Fibroblast of skin of abdomen (primary cell): ENCODE data around the gene PLSCR5.
A peak's percentile ranks its signal among the peaks of the same experiment; 100 is the strongest.

ENCODE experiments used
- DNase-seq: peaks from one replicate; pipeline ENCODE4 v3.0.0-alpha.2; 2013

Gene PLSCR5

GRCh38 chr3:146585156-146585555 lies 20.0 kb downstream of the PLSCR5 start:
- DNase-seq, result no peak

GRCh38 chr3:146581951-146582467 lies 23.1 kb downstream of the PLSCR5 start:
- DNase-seq, result peak; percentile 4

- DNase-seq, result no peak
Observed at GRCh38 chr3:146581080-146581601, 24.0 kb downstream of the PLSCR5 start.

- peak; percentile 56 for DNase-seq
Observed at GRCh38 chr3:146577662-146578061, 27.5 kb downstream of the PLSCR5 start.

GRCh38 chr3:146575636-146576035 lies 29.5 kb downstream of the PLSCR5 start:
- DNase-seq, result no peak

GRCh38 chr3:146574173-146574572 lies 31.0 kb downstream of the PLSCR5 start:
- DNase-seq, result no peak

GRCh38 chr3:146569314-146569713 lies 35.8 kb downstream of the PLSCR5 start:
- peak; percentile 28 for DNase-seq

DNA sequence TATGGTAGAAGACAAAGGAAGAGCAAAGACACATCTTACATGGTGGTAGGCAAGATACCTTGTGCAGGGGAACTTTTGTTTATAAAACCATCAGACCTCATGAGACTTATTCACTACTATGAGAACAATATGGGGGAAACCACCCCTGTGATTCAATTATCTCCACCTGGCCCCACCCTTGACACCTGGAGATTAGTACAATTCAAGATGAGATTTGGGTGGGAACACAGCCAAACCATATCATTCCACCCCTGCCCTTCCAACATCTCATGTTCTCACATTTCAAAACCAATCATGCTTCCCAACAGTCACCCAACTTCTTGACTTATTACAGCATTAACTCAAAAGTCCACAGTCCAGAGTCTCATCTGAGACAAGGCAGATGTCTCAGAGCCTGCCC lies 39.0 kb downstream of the PLSCR5 start:
- no peak for DNase-seq

- no peak for DNase-seq
Observed at GRCh38 chr3:146561879-146562278, 43.3 kb downstream of the PLSCR5 start.

GRCh38 chr3:146561463-146561862 lies 43.7 kb downstream of the PLSCR5 start:
- no peak for DNase-seq

DNA sequence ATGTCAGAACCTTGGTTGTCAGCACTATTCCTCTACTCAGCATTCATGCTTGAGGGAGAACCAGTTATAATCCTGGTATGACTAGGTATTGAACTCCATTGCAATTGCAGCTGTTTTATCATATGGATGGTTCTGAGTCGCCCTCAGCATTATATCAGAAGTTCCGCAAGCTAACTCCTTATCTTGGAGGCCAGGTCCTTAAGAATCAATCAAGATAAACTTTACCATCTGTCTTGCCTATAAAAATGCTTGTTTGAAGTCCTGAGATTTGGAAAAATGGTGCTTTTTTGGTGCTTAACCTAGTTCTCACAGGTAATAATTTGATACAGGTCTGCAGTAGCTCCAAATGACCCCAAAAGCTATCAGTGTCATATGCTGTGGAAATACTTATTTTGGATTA lies 44.5 kb downstream of the PLSCR5 start:
- no peak for DNase-seq

DNA sequence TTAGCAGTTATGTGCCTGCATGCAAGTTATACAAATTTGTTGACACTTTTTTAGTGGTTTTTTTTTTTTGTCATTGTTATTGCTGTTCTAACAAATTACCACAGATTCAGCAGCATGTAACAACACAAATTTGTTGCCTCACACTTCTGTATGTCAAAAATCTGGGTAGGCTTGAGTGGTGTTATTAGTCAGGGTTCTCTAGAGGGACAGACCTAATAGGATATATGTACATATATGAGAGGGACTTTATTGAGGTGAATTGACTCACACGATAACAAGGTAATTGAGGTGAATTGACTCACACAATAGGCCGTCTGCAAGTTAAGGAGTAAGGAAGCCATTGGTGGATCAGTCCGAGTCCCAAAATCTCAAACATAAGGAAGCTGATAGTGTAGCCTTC lies 45.8 kb downstream of the PLSCR5 start:
- DNase-seq, result no peak

DNA sequence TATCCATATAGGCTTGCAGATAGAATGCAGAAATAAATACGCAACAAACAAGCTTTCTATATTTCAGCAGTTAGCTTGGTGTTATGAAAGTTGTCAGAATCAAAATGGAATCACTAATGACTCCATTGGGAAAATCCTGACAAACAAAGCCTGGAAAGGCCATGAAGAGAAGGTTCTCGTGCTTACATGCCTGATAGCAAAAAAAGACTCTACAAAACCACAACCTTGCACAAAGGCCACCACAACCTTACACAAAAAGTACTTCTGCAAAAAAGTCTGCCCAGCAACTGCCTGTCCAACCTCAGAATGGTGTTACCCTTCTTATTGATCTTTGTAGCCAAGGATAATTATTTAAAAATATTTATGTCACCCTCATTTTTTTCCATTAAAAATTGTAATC lies 46.4 kb downstream of the PLSCR5 start:
- DNase-seq, result no peak

- DNase-seq, result no peak
Observed at GRCh38 chr3:146557745-146558144, 47.4 kb downstream of the PLSCR5 start.

DNA sequence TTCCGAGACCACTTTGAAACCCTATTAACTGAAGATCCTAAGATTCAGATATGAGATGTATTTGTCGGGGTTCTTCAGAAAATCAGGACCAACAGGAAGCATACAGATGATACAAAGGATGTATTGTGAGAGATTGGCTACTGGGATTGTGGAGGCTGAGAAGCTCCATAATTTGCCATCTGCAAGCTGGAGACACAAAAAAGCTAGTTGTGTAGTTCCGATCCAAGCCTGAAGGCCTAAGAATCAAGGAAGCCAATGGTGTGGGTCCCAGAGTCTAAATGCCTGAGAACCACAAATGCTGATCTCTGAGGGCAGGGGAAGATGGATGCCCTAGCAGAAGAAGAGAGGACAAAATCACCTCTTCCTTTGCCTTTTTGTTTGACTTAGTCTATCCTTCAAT lies 49.8 kb downstream of the PLSCR5 start:
- no peak for DNase-seq

DNA sequence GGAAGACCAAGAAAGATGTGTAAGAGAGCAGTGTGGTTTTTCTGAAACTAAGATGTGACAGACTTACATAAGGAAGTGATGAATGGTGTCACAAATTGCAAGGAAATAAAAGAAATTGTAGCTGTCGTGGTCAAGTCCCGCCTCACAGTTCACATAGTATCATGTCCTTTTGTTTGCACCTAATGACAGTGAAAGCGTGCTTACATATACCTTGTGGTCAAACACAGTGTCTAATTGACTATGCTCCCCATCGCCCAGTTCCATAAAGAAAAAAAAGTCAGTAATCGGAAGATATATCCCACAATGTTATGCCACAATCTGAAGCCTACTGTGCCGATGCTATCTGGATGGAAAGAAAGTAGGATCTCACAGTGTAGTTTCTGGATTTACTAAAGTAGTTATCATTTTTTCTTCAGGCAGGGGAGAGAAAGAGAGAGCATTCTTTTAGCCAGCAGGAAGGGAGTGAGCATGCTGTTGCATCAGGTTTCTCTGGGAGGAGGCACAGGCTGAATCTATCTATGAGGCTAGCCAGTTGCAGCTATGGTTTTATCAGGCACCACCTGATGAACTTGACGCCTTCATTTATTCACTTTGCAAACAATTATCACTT lies 50.9 kb downstream of the PLSCR5 start:
- peak; percentile 38 for DNase-seq

GRCh38 chr3:146550743-146551510 lies 54.2 kb downstream of the PLSCR5 start:
- DNase-seq, result peak; percentile 90

GRCh38 chr3:146550070-146550615 lies 55.0 kb downstream of the PLSCR5 start:
- DNase-seq, result no peak

- DNase-seq, result no peak
Observed at GRCh38 chr3:146547235-146547835, 57.8 kb downstream of the PLSCR5 start.

DNA sequence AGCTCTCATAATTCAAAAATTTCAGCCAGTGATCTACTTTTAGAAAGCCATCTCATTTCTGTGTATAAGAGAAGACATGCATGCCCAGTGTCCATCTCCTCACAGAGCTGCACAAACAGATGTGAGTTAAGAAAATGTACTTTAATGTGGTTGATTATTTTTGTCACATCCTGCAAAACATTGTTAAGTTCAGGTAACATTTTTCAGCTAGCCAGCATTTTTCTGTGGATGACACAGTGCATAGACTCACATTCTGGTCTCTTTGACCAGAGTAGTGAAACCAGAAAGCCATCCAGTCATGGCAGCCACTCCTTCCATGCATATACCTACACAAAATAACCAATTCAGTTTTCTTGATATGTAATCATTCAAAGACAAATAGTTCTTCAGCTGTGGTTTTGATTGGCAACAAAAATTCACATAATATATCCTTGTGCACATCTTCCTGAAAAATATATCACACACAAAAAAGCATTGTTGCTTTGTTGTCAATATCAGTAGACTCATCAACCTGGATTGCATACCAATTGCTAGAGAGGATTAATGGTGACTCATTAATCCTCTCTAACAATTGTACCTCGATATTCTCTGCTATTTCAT lies 58.7 kb downstream of the PLSCR5 start:
- DNase-seq, result no peak

DNA sequence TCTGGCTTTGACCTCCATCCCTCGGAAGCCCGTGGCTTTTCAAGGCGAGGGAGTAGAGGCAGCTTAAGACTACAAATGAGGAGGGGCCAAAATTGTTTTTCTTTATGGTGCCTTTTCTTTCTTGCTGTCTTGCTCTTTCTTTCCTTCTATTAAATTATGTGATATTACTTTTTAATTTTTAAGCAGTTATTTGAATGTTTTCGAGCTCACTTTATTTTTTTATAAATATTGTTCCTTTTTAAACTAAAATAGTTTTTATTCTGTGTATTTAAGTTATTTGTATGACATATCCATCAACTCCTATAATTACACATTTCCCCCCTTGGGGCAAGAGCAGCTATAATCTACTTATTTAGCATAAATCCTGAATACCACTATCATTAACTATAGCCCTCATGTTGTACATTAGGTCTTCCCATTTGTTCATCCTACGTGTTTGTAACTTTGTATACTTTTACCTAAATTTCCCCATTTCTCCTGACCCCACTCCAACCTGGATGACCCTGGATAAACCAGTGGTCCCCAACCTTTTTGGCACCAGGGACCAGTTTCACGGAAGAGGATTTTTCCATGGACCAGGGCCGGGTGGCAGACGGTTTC lies 60.1 kb downstream of the PLSCR5 start:
- no peak for DNase-seq
